ENCODE measurements around the gene FAM13A. TPM values are rescaled to one million over a fixed set of nuclear protein-coding genes. Genes with fewer than 3 reads are reported as not detected.

Gene FAM13A
- polyA plus RNA-seq, 1 donor from 2014 or later, result 4.0 TPM

- Histone ChIP-seq H3K27me3 (ENCODE audit: insufficient read depth, low read depth, low read length) (no peaks in the 10 kb centered on the region), H2AFZ (ENCODE audit: low read depth, low read length) (no peak overlapping the region), H4K20me1 (ENCODE audit: insufficient read depth) (no peaks in the 10 kb centered on the region), H3K4me2 (ENCODE audit: low read length) (no peak overlapping the region), H3K9me2 (ENCODE audit: insufficient read depth, low read length) (no peaks in the 10 kb centered on the region), H3K9me3 (ENCODE audit: low read length) (no peaks in the 10 kb centered on the region), H3K27ac (ENCODE audit: low read length) (no peak overlapping the region), H3K4me3 (ENCODE audit: low read length) (no peak overlapping the region), H3F3A (ENCODE audit: insufficient read depth, low read length, poor library complexity, severe bottlenecking) (no peaks in the 10 kb centered on the region), H3K79me2 (replicated peaks; ENCODE audit: insufficient read depth, low read length) (no peaks in the 10 kb centered on the region), H3K36me3 (ENCODE audit: insufficient read depth, low read length) (no peaks in the 10 kb centered on the region), H3K9ac (ENCODE audit: low read length) (no peak overlapping the region)
- TF ChIP-seq POLR2AphosphoS5 (IDR thresholded peaks at IDR 0.05) (no peak), REST (IDR thresholded peaks at IDR 0.05; ENCODE audit: borderline replicate concordance) (no peak), MXI1 (conservative IDR thresholded peaks at IDR 0.05; ENCODE audit: poor library complexity, severe bottlenecking) (no peak), CTCF (IDR thresholded peaks at IDR 0.05; ENCODE audit: poor library complexity, severe bottlenecking) (no peak), EP300 (conservative IDR thresholded peaks at IDR 0.05; ENCODE audit: poor library complexity, severe bottlenecking) (no peak), TAF1 (IDR thresholded peaks at IDR 0.05; ENCODE audit: low read depth) (no peak), SMC3 (conservative IDR thresholded peaks at IDR 0.05; ENCODE audit: poor library complexity) (no peak), RAD21 (conservative IDR thresholded peaks at IDR 0.05) (no peak), EZH2 (IDR thresholded peaks at IDR 0.05; ENCODE audit: borderline replicate concordance, insufficient read depth, low read length, poor library complexity, severe bottlenecking) (no peak)
Measured at GRCh38 chr4:88827442-88827841, 229.5 kb downstream of the FAM13A start.

- no peaks in the 10 kb centered on the region for H3K79me2 ChIP-seq (replicated peaks; ENCODE audit: insufficient read depth, low read length)
- H3K9me2 ChIP-seq (ENCODE audit: insufficient read depth, low read length), result no peaks in the 10 kb centered on the region
- TF ChIP-seq SMC3 (conservative IDR thresholded peaks at IDR 0.05; ENCODE audit: poor library complexity) (no peak), TAF1 (IDR thresholded peaks at IDR 0.05; ENCODE audit: low read depth) (no peak), EZH2 (IDR thresholded peaks at IDR 0.05; ENCODE audit: borderline replicate concordance, insufficient read depth, low read length, poor library complexity, severe bottlenecking) (no peak), MXI1 (conservative IDR thresholded peaks at IDR 0.05; ENCODE audit: poor library complexity, severe bottlenecking) (no peak), CTCF (IDR thresholded peaks at IDR 0.05; ENCODE audit: poor library complexity, severe bottlenecking) (no peak), POLR2AphosphoS5 (IDR thresholded peaks at IDR 0.05) (no peak), REST (IDR thresholded peaks at IDR 0.05; ENCODE audit: borderline replicate concordance) (no peak), RAD21 (conservative IDR thresholded peaks at IDR 0.05) (no peak), EP300 (conservative IDR thresholded peaks at IDR 0.05; ENCODE audit: poor library complexity, severe bottlenecking) (no peak)
- H3K27ac ChIP-seq (ENCODE audit: low read length), result no peak overlapping the region
- no peak overlapping the region for H3K4me3 ChIP-seq (ENCODE audit: low read length)
- H3K9me3 ChIP-seq (ENCODE audit: low read length), result no peaks in the 10 kb centered on the region
- H3K36me3 ChIP-seq (ENCODE audit: insufficient read depth, low read length), result no peaks in the 10 kb centered on the region
- H3K9ac ChIP-seq (ENCODE audit: low read length), result no peak overlapping the region
- H3F3A ChIP-seq (ENCODE audit: insufficient read depth, low read length, poor library complexity, severe bottlenecking), result no peaks in the 10 kb centered on the region
- H2AFZ ChIP-seq (ENCODE audit: low read depth, low read length), result no peak overlapping the region
- no peaks in the 10 kb centered on the region for H4K20me1 ChIP-seq (ENCODE audit: insufficient read depth)
- no peak overlapping the region for H3K4me2 ChIP-seq (ENCODE audit: low read length)
- no peaks in the 10 kb centered on the region for H3K27me3 ChIP-seq (ENCODE audit: insufficient read depth, low read depth, low read length)
Measured at GRCh38 chr4:88826771-88827170, 230.2 kb downstream of the FAM13A start.
